ENCODE measurements around the gene PAK1IP1. TPM values are rescaled to one million over a fixed set of nuclear protein-coding genes. Genes with fewer than 3 reads are reported as not detected.

The PAK1IP1 gene
- polyA plus RNA-seq, 1 of the 3 experiments (the other 2 are of a cell fraction), result 16.2 TPM

DNA sequence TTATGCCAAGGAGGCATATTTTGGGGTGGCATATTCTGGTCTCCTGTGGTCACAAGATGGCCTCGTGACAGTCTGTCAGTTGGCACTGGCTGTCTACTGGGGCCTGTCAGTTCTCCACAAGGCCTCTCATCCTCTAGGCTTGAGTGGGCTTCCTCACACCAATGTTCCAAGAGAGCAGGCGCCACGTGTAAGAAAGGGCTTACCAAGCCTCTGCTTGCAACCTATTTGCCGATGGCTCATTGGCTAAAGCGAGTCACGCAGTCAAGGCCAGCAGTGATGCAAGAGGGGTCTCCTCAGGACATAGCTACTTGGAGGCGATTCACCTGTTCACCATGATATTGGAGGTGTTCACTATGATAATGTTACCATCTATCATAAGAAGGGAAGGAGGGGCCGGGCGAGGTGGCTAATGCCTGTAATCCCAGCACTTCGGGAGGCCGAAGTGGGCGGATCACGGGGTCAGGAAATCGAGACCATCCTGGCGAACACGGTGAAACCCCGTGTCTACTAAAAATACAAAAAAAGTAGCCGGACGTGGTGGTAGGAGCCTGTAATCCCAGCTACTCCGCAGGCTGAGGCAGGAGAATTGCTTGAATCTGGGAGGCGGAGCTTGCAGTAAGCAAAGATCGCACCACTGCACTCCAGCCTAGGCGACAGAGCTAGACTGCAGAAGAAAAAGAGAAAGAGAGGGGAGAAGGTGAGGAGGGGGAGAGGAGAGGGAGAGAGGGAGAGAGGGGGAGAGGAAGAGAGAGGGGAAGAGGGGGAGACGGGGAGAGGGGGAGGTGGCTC lies 35.7 kb upstream of the PAK1IP1 start:
- POLR2A ChIA-PET, result interaction anchor here (0.8 to 1.5 kb wide), 2 partner anchors 36 to 87 kb away, joined by 3 to 9 read pairs; partner anchors contain the start of genes C6orf52 and PAK1IP1
- H4K20me1 ChIP-seq (ENCODE audit: insufficient read depth), result no peaks in the 10 kb centered on the region
- no peaks in the 10 kb centered on the region for H3K79me2 ChIP-seq (ENCODE audit: insufficient read depth)
- peak overlapping the region; percentile 81 for H3K4me2 ChIP-seq
- H3K36me3 ChIP-seq (replicated peaks in 1 of 2; ENCODE audit: control insufficient read depth in 1 of 2, insufficient read depth in 2 of 2, low read length in 1 of 2), result no peaks in the 10 kb centered on the region
- H3K4me3 ChIP-seq (ENCODE audit: low read depth in 2 of 2, low read length in 1 of 2), result peak overlapping the region; percentile 51 to 72
- no peaks in the 10 kb centered on the region for H3K9me2 ChIP-seq
- 44% methylated on average over 24 of the region's 24 CpGs for WGBS (ENCODE audit: low lambda C conversion rate)
- H3K27ac ChIP-seq (ENCODE audit: low read depth in 2 of 2, low read length in 1 of 2), result no peak overlapping the region
- no peak for TF ChIP-seq GABPA (IDR thresholded peaks at IDR 0.05; ENCODE audit: low read depth)
- TF ChIP-seq, protein P1, sequence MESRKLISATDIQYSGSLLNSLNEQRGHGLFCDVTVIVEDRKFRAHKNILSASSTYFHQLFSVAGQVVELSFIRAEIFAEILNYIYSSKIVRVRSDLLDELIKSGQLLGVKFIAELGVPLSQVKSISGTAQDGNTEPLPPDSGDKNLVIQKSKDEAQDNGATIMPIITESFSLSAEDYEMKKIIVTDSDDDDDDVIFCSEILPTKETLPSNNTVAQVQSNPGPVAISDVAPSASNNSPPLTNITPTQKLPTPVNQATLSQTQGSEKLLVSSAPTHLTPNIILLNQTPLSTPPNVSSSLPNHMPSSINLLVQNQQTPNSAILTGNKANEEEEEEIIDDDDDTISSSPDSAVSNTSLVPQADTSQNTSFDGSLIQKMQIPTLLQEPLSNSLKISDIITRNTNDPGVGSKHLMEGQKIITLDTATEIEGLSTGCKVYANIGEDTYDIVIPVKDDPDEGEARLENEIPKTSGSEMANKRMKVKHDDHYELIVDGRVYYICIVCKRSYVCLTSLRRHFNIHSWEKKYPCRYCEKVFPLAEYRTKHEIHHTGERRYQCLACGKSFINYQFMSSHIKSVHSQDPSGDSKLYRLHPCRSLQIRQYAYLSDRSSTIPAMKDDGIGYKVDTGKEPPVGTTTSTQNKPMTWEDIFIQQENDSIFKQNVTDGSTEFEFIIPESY (IDR thresholded peaks at IDR 0.05; ENCODE audit: borderline replicate concordance, low read depth), result no peak
- TF ChIP-seq GATA2 (CRISPR knock-in tag; IDR thresholded peaks at IDR 0.05), result no peak
- no peak for TF ChIP-seq EZH2phosphoT487 (IDR thresholded peaks at IDR 0.05; ENCODE audit: borderline replicate concordance, low read depth)
- no peak for TF ChIP-seq REST (IDR thresholded peaks at IDR 0.05; ENCODE audit: low read depth, low read length)
- no peak for TF ChIP-seq YY1 (IDR thresholded peaks at IDR 0.05; ENCODE audit: low read depth)
- TF ChIP-seq CHD2 (IDR thresholded peaks at IDR 0.05; ENCODE audit: low read length, partially characterized antibody), result no peak
- TF ChIP-seq IRF3 (IDR thresholded peaks at IDR 0.05; ENCODE audit: low read depth, low read length), result no peak
- TF ChIP-seq FOXM1 (IDR thresholded peaks at IDR 0.05; ENCODE audit: low read depth), result no peak
- no peak for TF ChIP-seq RXRA (IDR thresholded peaks at IDR 0.05; ENCODE audit: borderline replicate concordance, low read depth)
- no peak for TF ChIP-seq FOSL2 (IDR thresholded peaks at IDR 0.05; ENCODE audit: borderline replicate concordance, low read depth)
- no peak for TF ChIP-seq TAF1 (IDR thresholded peaks at IDR 0.05; ENCODE audit: borderline replicate concordance, low read depth, low read length)
- TF ChIP-seq SMC3 (IDR thresholded peaks at IDR 0.05; ENCODE audit: low read depth, low read length), result no peak
- no peak for DNase-seq
- H3F3A ChIP-seq (replicated peaks; ENCODE audit: insufficient read depth), result no peaks in the 10 kb centered on the region
- no peaks in the 10 kb centered on the region for H3K9me3 ChIP-seq
- peak overlapping the region; percentile 96 for H2AFZ ChIP-seq (ENCODE audit: low read depth)
- no peaks in the 10 kb centered on the region for H3K27me3 ChIP-seq (ENCODE audit: insufficient read depth)
- peak overlapping the region; percentile 55 for H3K9ac ChIP-seq
- CTCF ChIA-PET, result interaction anchor here (0.6 to 1.3 kb wide), 2 partner anchors 12 to 850 kb away, joined by 3 to 4 read pairs; no protein-coding TSS in a partner anchor
- H3K4me1 ChIP-seq (ENCODE audit: control insufficient read depth in 1 of 2, insufficient read depth in 2 of 2, low read depth in 1 of 2, low read length in 1 of 2), result peaks cover 0 to 4% of the 10 kb centered on the region in 2 experiments; a peak in 1 of 4 replicates
